NCI-H2171 (cell line): ENCODE data around the gene TENM4.

Experiments used
- DNase-seq: peaks from one replicate; lab custom pipeline; 2025; lab: John Stamatoyannopoulos, UW

TENM4 gene

GRCh38 chr11:79440571-79441460, at the start of gene TENM4:
Gene TENM4, minus strand, starts transcription at chr11:79441030. Its CDS starts 371,086 bp downstream, at chr11:79069944.
- peak; percentile 92 for DNase-seq

- no peak for DNase-seq
These were observed 47.5 kb upstream of the TENM4 start for GRCh38 chr11:79488286-79488685.

GRCh38 chr11:79487412-79487811, 46.6 kb upstream of the TENM4 start:
- DNase-seq = no peak

- DNase-seq = no peak
These were observed 45.6 kb upstream of the TENM4 start for GRCh38 chr11:79486242-79486984.

GRCh38 chr11:79485694-79486093, 44.9 kb upstream of the TENM4 start:
- no peak for DNase-seq

- no peak for DNase-seq
These were observed 44.0 kb upstream of the TENM4 start for GRCh38 chr11:79484872-79485271.

GRCh38 chr11:79482800-79483199, 42.0 kb upstream of the TENM4 start:
- DNase-seq = no peak

GRCh38 chr11:79481795-79482194, 41.0 kb upstream of the TENM4 start:
- DNase-seq = no peak

GRCh38 chr11:79480864-79481263, 40.0 kb upstream of the TENM4 start:
- no peak for DNase-seq

- DNase-seq = no peak
These were observed 32.1 kb upstream of the TENM4 start for GRCh38 chr11:79472819-79473529.

GRCh38 chr11:79471071-79471844, 30.4 kb upstream of the TENM4 start:
- DNase-seq = no peak

- no peak for DNase-seq
These were observed 29.3 kb upstream of the TENM4 start for GRCh38 chr11:79470161-79470560.

GRCh38 chr11:79467761-79468160, 26.9 kb upstream of the TENM4 start:
- no peak for DNase-seq

- no peak for DNase-seq
These were observed 25.6 kb upstream of the TENM4 start for GRCh38 chr11:79466411-79466810.

GRCh38 chr11:79465160-79465559, 24.3 kb upstream of the TENM4 start:
- no peak for DNase-seq

- DNase-seq = no peak
These were observed 21.1 kb upstream of the TENM4 start for GRCh38 chr11:79461666-79462645.

GRCh38 chr11:79461144-79461543, 20.3 kb upstream of the TENM4 start:
- DNase-seq = no peak

GRCh38 chr11:79458709-79459108, 17.9 kb upstream of the TENM4 start:
- no peak for DNase-seq

- no peak for DNase-seq
These were observed 15.7 kb upstream of the TENM4 start for GRCh38 chr11:79456501-79456900.

GRCh38 chr11:79453617-79454016, 12.8 kb upstream of the TENM4 start:
- DNase-seq = no peak

- DNase-seq = no peak
These were observed 8.2 kb upstream of the TENM4 start for GRCh38 chr11:79449040-79449439.
